Neuronal stem cell (in vitro differentiated cells): Measurements from ENCODE around the gene USP31.

Experiments
- DNase-seq: peaks from one replicate; pipeline ENCODE4 v3.0.0-alpha.2; 2013; ENCODE audit warnings: low spot score
- H2AFZ ChIP-seq: one replicate; pipeline ENCODE4 v1.6.1; 2013; ENCODE audit warnings: mild to moderate bottlenecking, low read length, inconsistent platforms
- H2AK5ac ChIP-seq: 2 replicates; pipeline ENCODE4 v1.6.1; 2013; ENCODE audit warnings: low read depth, mild to moderate bottlenecking, inconsistent platforms, low read length, moderate library complexity, mixed read lengths
- H2BK120ac ChIP-seq: 2 replicates; pipeline ENCODE4 v1.6.1; 2013; ENCODE audit warnings: low read depth, mild to moderate bottlenecking, inconsistent platforms, low read length, moderate library complexity, mixed read lengths
- H2BK12ac ChIP-seq: one replicate; pipeline ENCODE4 v1.6.1; 2013; ENCODE audit warnings: low read length, inconsistent platforms
- H2BK15ac ChIP-seq: 2 replicates; pipeline ENCODE4 v1.6.1; 2013; ENCODE audit warnings: mild to moderate bottlenecking, low read length, inconsistent platforms, mixed read lengths
- H2BK5ac ChIP-seq: one replicate; pipeline ENCODE4 v1.6.1; 2013; ENCODE audit warnings: inconsistent platforms, mild to moderate bottlenecking, low read length, moderate library complexity
- H3K14ac ChIP-seq: one replicate; pipeline ENCODE4 v1.6.1; 2013; ENCODE audit warnings: low read length, inconsistent platforms
- H3K18ac ChIP-seq: 2 replicates; pipeline ENCODE4 v1.6.1; 2013; ENCODE audit warnings: low read length, inconsistent platforms
- H3K23ac ChIP-seq: 2 replicates; pipeline ENCODE4 v1.6.1; 2013; ENCODE audit warnings: low read depth, mild to moderate bottlenecking, mixed read lengths, low read length, inconsistent platforms; ENCODE audit not compliant: poor library complexity
- H3K27ac ChIP-seq: replicated peaks from 3 replicates; pipeline ENCODE4 v1.5.1; 2013; ENCODE audit warnings: low read length, inconsistent platforms
- H3K27me3 ChIP-seq, 3 experiments: 2 replicates each; pipeline ENCODE4 v1.6.1; 2013; ENCODE audit warnings: low read length in 3 of 3, mild to moderate bottlenecking in 2 of 3, inconsistent platforms in 1 of 3, low read depth in 1 of 3, mixed read lengths in 1 of 3, moderate library complexity in 1 of 3; ENCODE audit not compliant: control insufficient read depth in 3 of 3, insufficient read depth in 3 of 3
- H3K36me3 ChIP-seq, 2 donors: replicated peaks in 1 of 2; 2 replicates each; pipeline ENCODE4 v1.6.1; 2013; ENCODE audit warnings: low read length in 2 of 2; ENCODE audit not compliant: control insufficient read depth in 2 of 2, insufficient read depth in 2 of 2
- H3K4ac ChIP-seq: 2 replicates; pipeline ENCODE4 v1.6.1; 2013; ENCODE audit warnings: inconsistent platforms, mild to moderate bottlenecking, low read length, moderate library complexity
- H3K4me1 ChIP-seq, 2 donors: 1 replicate in 1 of 2; 2 replicates in 1 of 2; pipeline ENCODE4 v1.6.1; 2013; ENCODE audit warnings: low read length in 2 of 2, low read depth in 1 of 2; ENCODE audit not compliant: control insufficient read depth in 2 of 2, insufficient read depth in 1 of 2
- H3K4me2 ChIP-seq: one replicate; pipeline ENCODE4 v1.6.1; 2013; ENCODE audit warnings: mild to moderate bottlenecking, low read length, inconsistent platforms; ENCODE audit not compliant: insufficient read depth, poor library complexity, severe bottlenecking
- H3K4me3 ChIP-seq, 2 donors: 2 replicates each; pipeline ENCODE4 v1.5.1; 2013; ENCODE audit warnings: low read length in 2 of 2, mild to moderate bottlenecking in 2 of 2, inconsistent platforms in 1 of 2, moderate library complexity in 1 of 2
- H3K79me1 ChIP-seq: one replicate; pipeline ENCODE4 v1.6.1; 2013; ENCODE audit warnings: low read depth, mild to moderate bottlenecking, inconsistent platforms, low read length, moderate library complexity
- H3K9ac ChIP-seq: one replicate; pipeline ENCODE4 v1.6.1; 2013; ENCODE audit warnings: mild to moderate bottlenecking, low read depth, low read length, inconsistent platforms; ENCODE audit not compliant: poor library complexity
- H3K9me3 ChIP-seq, 2 donors: replicated peaks in 1 of 2; 2 replicates each; pipeline versions ENCODE3 to v1.6.1; 2013; ENCODE audit warnings: low read length in 2 of 2, mild to moderate bottlenecking in 2 of 2, inconsistent platforms in 1 of 2, low read depth in 1 of 2, mixed read lengths in 1 of 2, moderate library complexity in 1 of 2; ENCODE audit not compliant: control insufficient read depth in 2 of 2, insufficient read depth in 1 of 2
- H4K8ac ChIP-seq: one replicate; pipeline ENCODE4 v1.6.1; 2013; ENCODE audit warnings: low read depth, mild to moderate bottlenecking, inconsistent platforms, low read length, moderate library complexity
- H4K91ac ChIP-seq: one replicate; pipeline ENCODE4 v1.6.1; 2013; ENCODE audit warnings: low read length, low read depth, mild to moderate bottlenecking, inconsistent platforms; ENCODE audit not compliant: poor library complexity
- WGBS, 2 donors: extraction: QIAGEN DNeasy Blood & Tissue Kit; methylation state at CpG; one replicate each; pipeline ENCODE4 v1.1.7; 2013; ENCODE audit warnings: missing lambda C conversion rate in 2 of 2, mixed read lengths in 1 of 2; ENCODE audit not compliant: insufficient read length in 2 of 2, insufficient replicate concordance in 1 of 2; ENCODE audit errors: extremely low coverage in 2 of 2; 5-methylcytosine and 5-hydroxymethylcytosine counted together

The USP31 gene

DNA sequence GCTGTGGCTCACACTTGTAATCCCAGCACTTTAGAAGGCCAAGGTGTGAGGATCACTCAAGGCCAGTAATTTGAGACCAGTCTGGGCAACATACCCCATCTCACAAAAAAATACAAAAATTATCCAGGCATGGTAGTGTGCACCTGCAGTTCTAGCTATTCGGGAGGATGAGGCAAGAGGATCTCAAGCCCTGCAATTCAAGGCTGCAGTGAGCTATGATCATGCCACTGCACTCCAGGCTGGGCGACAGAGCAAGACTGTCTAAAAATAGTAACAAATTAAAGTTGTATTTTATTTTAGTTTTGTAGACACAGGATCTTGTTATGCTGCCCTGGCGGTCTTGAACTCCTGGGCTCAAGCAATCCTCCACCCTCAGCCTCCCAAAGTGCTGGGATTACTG lies 18.2 kb downstream of the USP31 start:
- Histone ChIP-seq H2BK120ac (no peak overlapping the region), H2AFZ (no peak overlapping the region), H3K4me3 (no peak overlapping the region), H3K18ac (no peak overlapping the region), H3K14ac (no peak overlapping the region), H3K79me1 (no peaks in the 10 kb centered on the region), H3K27ac (no peak overlapping the region), H3K23ac (no peak overlapping the region), H3K9ac (no peak overlapping the region), H2BK15ac (no peak overlapping the region), H3K36me3 (no peaks in the 10 kb centered on the region), H3K4me2 (no peak overlapping the region), H3K4ac (no peak overlapping the region), H3K9me3 (peaks cover 0 to 9% of the 10 kb centered on the region in 2 donors), H3K27me3 (no peaks in the 10 kb centered on the region), H4K8ac (no peak overlapping the region), H3K4me1 (peaks cover 9 to 12% of the 10 kb centered on the region in 2 donors), H2BK5ac (no peak overlapping the region), H2BK12ac (no peak overlapping the region), H4K91ac (no peak overlapping the region), H2AK5ac (no peak overlapping the region)
- DNase-seq: no peak
- WGBS, 2 donors: no CpG with 5 or more reads among the region's 3 CpGs

DNA sequence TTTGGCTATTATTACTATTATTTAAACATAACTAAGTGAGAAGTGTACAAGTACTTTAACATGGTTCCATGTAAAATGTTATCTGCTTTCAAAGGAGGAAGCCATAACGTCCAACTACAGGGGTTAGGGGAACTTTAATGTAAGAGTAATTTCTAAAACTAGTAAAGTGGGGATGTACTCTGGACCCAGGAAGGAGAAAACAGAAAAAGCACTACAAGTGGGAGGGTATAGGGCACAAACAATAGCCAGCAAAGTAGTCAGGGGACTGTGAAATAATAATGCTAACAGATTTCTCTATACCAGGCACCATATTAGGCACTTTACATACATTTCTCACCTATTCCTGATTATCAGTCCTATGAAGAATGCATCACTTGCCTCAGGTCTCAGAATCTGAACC lies 19.6 kb downstream of the USP31 start:
- H3K14ac ChIP-seq: no peak overlapping the region
- no peak overlapping the region for H2BK15ac ChIP-seq
- H3K4ac ChIP-seq: no peak overlapping the region
- no peak for DNase-seq
- no peak overlapping the region for H3K27ac ChIP-seq
- no peak overlapping the region for H2AFZ ChIP-seq
- H3K79me1 ChIP-seq: no peaks in the 10 kb centered on the region
- no peak overlapping the region for H2BK12ac ChIP-seq
- no peak overlapping the region for H2BK5ac ChIP-seq
- H3K4me3 ChIP-seq: no peak overlapping the region
- H4K8ac ChIP-seq: no peak overlapping the region
- H3K27me3 ChIP-seq: no peaks in the 10 kb centered on the region
- no peak overlapping the region for H3K23ac ChIP-seq
- WGBS, 2 donors: no CpG with 5 or more reads among the region's 1 CpG
- peaks cover 17 to 21% of the 10 kb centered on the region in 2 donors for H3K4me1 ChIP-seq
- H2BK120ac ChIP-seq: no peak overlapping the region
- H3K9me3 ChIP-seq: no peaks in the 10 kb centered on the region
- H3K36me3 ChIP-seq: no peaks in the 10 kb centered on the region
- no peak overlapping the region for H3K9ac ChIP-seq
- H4K91ac ChIP-seq: no peak overlapping the region
- no peak overlapping the region for H2AK5ac ChIP-seq
- no peak overlapping the region for H3K4me2 ChIP-seq
- no peak overlapping the region for H3K18ac ChIP-seq

GRCh38 chr16:23128056-23128455 lies 21.2 kb downstream of the USP31 start:
- H2BK12ac ChIP-seq: no peak overlapping the region
- no peak overlapping the region for H3K4ac ChIP-seq
- no peak overlapping the region for H3K27ac ChIP-seq
- H3K9ac ChIP-seq: no peak overlapping the region
- H3K79me1 ChIP-seq: no peaks in the 10 kb centered on the region
- no peaks in the 10 kb centered on the region for H3K36me3 ChIP-seq
- DNase-seq: no peak
- no peak overlapping the region for H4K8ac ChIP-seq
- H2AK5ac ChIP-seq: no peak overlapping the region
- WGBS, 2 donors: no CpG with 5 or more reads among the region's 5 CpGs
- no peak overlapping the region for H3K18ac ChIP-seq
- H3K27me3 ChIP-seq: no peaks in the 10 kb centered on the region
- H2BK5ac ChIP-seq: no peak overlapping the region
- no peak overlapping the region for H3K14ac ChIP-seq
- H3K4me2 ChIP-seq: no peak overlapping the region
- H2BK15ac ChIP-seq: no peak overlapping the region
- no peak overlapping the region for H2AFZ ChIP-seq
- no peak overlapping the region for H2BK120ac ChIP-seq
- no peak overlapping the region for H3K23ac ChIP-seq
- H3K9me3 ChIP-seq: no peaks in the 10 kb centered on the region
- H3K4me1 ChIP-seq: peaks cover 13 to 20% of the 10 kb centered on the region in 2 donors
- no peak overlapping the region for H4K91ac ChIP-seq
- no peak overlapping the region for H3K4me3 ChIP-seq

DNA sequence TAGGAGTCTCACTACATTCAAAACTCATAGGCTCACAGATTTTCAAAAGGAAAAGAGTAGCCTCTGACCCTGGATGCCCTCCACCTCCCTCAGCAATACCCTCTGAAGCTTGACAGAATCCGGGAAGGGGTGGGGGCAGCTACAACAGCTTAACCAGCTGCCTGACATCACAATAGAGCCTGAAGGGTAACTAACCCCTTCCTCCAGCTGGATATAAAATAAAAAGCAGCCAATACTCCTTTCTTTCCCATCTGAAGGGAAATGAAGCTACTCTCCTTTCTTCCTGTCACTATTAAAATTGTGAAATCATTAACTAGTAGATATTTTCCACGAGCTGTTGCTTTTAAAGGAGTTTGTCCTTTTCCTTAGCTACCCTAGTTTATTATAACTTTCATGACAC lies 24.0 kb downstream of the USP31 start:
- Histone ChIP-seq H2BK120ac (no peak overlapping the region), H3K4me1 (peaks cover 6 to 15% of the 10 kb centered on the region in 2 donors), H3K4me3 (no peak overlapping the region), H3K79me1 (no peaks in the 10 kb centered on the region), H3K14ac (no peak overlapping the region), H3K27me3 (no peaks in the 10 kb centered on the region), H2AK5ac (no peak overlapping the region), H2BK12ac (no peak overlapping the region), H2BK5ac (no peak overlapping the region), H3K18ac (no peak overlapping the region), H3K9ac (no peak overlapping the region), H3K36me3 (no peaks in the 10 kb centered on the region), H2AFZ (no peak overlapping the region), H3K4ac (no peak overlapping the region), H4K8ac (no peak overlapping the region), H3K9me3 (no peaks in the 10 kb centered on the region), H3K27ac (no peak overlapping the region), H4K91ac (no peak overlapping the region), H3K23ac (no peak overlapping the region), H2BK15ac (no peak overlapping the region), H3K4me2 (no peak overlapping the region)
- no CpG with 5 or more reads among the region's 2 CpGs for WGBS, 2 donors
- DNase-seq: no peak
